GM10847 (cell line): Measurements from ENCODE around the gene EGFLAM.

ENCODE experiments used
- POLR2A ChIP-seq: IDR thresholded peaks from 2 replicates; pipeline ENCODE4 v1.6.1; 2011; ENCODE audit not compliant: insufficient read length; ENCODE audit errors: extremely low read depth

EGFLAM gene

GRCh38 chr5:38469707-38470267 lies 211.4 kb downstream of the EGFLAM start:
- TF ChIP-seq POLR2A: no peak

GRCh38 chr5:38471709-38472108 lies 213.3 kb downstream of the EGFLAM start:
- no peak for TF ChIP-seq POLR2A

GRCh38 chr5:38472541-38472940 lies 214.2 kb downstream of the EGFLAM start:
- no peak for TF ChIP-seq POLR2A

- TF ChIP-seq POLR2A: no peak
These were observed 214.6 kb downstream of the EGFLAM start for GRCh38 chr5:38473008-38473407.

GRCh38 chr5:38478166-38478565 lies 219.8 kb downstream of the EGFLAM start:
- no peak for TF ChIP-seq POLR2A

GRCh38 chr5:38478878-38479277 lies 220.5 kb downstream of the EGFLAM start:
- no peak for TF ChIP-seq POLR2A

GRCh38 chr5:38479315-38479904 lies 221.1 kb downstream of the EGFLAM start:
- no peak for TF ChIP-seq POLR2A

GRCh38 chr5:38483805-38484398 lies 225.5 kb downstream of the EGFLAM start:
- TF ChIP-seq POLR2A: no peak

GRCh38 chr5:38494175-38494574 lies 235.8 kb downstream of the EGFLAM start:
- no peak for TF ChIP-seq POLR2A

GRCh38 chr5:38494763-38495162 lies 236.4 kb downstream of the EGFLAM start:
- TF ChIP-seq POLR2A: no peak

GRCh38 chr5:38497946-38498345 lies 239.6 kb downstream of the EGFLAM start:
- no peak for TF ChIP-seq POLR2A

GRCh38 chr5:38500573-38501260 lies 242.4 kb downstream of the EGFLAM start:
- TF ChIP-seq POLR2A: no peak

- no peak for TF ChIP-seq POLR2A
These were observed 247.9 kb downstream of the EGFLAM start for GRCh38 chr5:38506302-38506701.

- no peak for TF ChIP-seq POLR2A
These were observed 250.8 kb downstream of the EGFLAM start for GRCh38 chr5:38509185-38509584.
